ENCODE results near the gene MXRA8.

DNA sequence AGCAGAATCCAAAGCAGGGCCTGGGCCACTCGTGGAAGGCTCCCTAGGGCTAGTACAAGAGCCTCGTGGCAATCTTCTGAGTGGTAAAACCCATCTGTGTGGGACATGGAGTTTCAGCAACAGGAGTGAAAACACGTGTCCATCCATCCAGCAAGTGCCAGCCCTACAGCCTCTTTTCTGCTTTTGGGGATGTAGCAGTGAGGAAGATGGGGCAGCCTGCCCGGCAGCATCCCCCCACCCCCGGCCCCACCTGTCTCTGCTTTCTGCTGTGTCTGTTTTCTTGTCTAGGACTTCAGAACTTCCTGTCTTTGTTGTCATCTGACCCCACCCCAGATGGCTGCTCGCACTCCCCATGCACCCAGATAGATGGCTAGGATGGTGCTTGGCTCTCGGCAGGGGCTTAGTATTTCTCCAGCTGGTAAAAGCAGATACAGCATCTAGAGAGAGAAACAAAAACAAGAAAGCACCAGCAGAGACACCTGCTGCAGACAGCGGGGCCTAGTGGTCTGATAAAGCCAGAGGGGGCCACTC is 32.2 kb downstream of the MXRA8 start:
- TF ChIP-seq YY1 (IDR thresholded peaks at IDR 0.05; ENCODE audit: insufficient read depth, insufficient read length) (no peak), SUZ12 (IDR thresholded peaks at IDR 0.05; ENCODE audit: extremely low read depth, insufficient read depth, insufficient read length) (no peak)

Measured in NT2/D1 (cell line).